Rectal smooth muscle tissue (tissue), 1 donor: ENCODE measurements around the gene RUNX1.

Experiments used
- H3K27ac ChIP-seq: one replicate; pipeline ENCODE4 v1.7.0; 2013; ENCODE audit warnings: low read depth, low read length, inconsistent platforms
- H3K27me3 ChIP-seq: one replicate; pipeline ENCODE4 v1.7.0; 2013; ENCODE audit warnings: low read length; ENCODE audit not compliant: control insufficient read depth, insufficient read depth
- H3K36me3 ChIP-seq: one replicate; pipeline ENCODE4 v1.7.0; 2013; ENCODE audit warnings: low read length; ENCODE audit not compliant: control insufficient read depth, insufficient read depth
- H3K4me1 ChIP-seq: one replicate; pipeline ENCODE4 v1.7.0; 2013; ENCODE audit warnings: low read length; ENCODE audit not compliant: control insufficient read depth, insufficient read depth
- H3K4me3 ChIP-seq: one replicate; pipeline ENCODE4 v1.7.0; 2013; ENCODE audit warnings: low read length
- H3K9ac ChIP-seq: one replicate; pipeline ENCODE4 v1.7.0; 2013; ENCODE audit warnings: low read length

The RUNX1 gene

DNA sequence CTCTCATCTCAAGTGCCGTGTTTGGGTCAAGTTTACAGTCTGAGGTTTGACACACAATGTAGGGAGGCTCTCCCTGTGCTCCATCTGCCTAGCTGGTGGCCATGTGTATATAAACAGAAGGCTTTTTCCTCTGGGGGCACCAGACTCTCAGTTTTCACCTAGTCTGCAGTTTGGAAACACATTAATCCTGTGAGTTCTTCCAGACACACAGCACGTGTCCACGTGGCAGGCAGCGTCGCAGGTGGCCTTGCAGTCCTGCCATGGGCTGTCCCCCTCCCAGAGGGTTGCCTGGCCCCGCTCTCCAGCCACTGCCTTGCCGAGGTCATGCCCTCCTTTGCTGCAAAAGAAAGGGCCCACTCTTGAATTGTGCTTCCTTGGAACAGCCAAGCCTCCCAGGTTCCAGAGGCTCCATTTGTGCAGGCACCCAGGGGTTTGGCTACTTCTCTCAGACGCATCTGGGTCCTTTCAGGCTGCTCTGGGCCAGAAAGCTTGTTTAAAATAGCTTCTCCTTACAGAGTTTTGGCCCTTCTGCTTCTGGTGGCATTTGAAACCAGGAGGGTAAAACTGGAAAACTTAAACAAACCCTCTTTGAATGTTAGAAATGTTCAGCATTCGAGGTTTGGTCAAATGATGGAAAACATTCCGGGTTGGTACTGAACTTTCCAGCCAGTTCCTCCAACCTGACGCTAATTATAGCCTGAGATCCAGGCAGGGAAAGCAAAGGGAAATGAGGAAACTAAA, 4.4 kb upstream of the RUNX1 start:
- no peaks in the 10 kb centered on the region for H3K27me3 ChIP-seq
- H3K36me3 ChIP-seq, result no peaks in the 10 kb centered on the region
- H3K4me1 ChIP-seq, result peaks cover 25% of the 10 kb centered on the region
- H3K4me3 ChIP-seq, result no peak overlapping the region
- H3K9ac ChIP-seq, result no peak overlapping the region
- H3K27ac ChIP-seq, result peak overlapping the region; percentile 66

DNA sequence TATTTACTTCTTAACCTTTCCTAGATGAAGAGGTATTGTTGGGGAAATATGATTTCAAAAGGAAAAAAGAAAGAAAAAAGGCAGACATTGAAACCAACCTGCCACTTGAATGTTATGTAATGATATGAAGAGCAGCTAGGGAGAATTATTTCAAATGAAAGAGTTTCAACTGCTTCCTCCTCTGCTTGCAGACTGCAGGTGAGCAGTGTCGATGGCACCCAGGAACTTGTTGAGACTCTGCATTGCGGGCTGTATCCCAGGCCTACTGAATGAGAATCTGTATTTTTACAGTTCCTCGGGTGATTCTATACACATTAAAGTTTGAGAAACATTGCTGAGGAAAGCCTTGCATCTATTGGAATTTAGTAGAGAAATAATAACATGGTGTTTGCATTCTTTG, 3.7 kb upstream of the RUNX1 start:
- H3K27ac ChIP-seq, result peak overlapping the region; percentile 66
- H3K9ac ChIP-seq, result no peak overlapping the region
- no peaks in the 10 kb centered on the region for H3K36me3 ChIP-seq
- H3K27me3 ChIP-seq, result no peaks in the 10 kb centered on the region
- peaks cover 25% of the 10 kb centered on the region for H3K4me1 ChIP-seq
- no peak overlapping the region for H3K4me3 ChIP-seq

DNA sequence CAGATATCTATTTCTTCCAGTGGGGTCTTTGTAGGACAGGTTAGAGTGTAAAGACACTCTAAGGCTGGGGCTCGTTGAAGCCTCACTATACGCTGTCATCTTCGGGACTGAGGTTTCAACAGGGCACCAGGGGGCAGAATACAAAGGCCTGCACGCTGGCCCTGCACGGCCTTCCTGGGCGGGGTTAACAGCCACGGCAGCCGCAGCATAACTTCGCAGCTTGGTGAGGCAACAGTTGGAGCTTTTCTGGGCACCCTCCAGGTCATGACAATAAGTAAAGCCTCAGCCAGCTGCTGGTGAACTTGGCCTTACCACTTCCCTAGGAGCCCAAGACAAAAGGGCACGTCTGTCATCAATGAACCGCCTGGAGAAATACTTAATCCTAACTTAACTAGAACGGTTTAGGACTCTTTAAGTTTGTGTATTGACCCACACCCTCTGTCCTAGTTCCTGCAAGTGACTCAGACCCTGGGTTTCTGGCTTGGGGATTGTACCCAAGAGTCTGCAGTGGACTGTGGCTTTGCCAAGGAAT, 2.3 kb upstream of the RUNX1 start:
- peaks cover 25% of the 10 kb centered on the region for H3K4me1 ChIP-seq
- peak overlapping the region; percentile 53 for H3K27ac ChIP-seq
- H3K9ac ChIP-seq, result no peak overlapping the region
- no peaks in the 10 kb centered on the region for H3K27me3 ChIP-seq
- no peak overlapping the region for H3K4me3 ChIP-seq
- H3K36me3 ChIP-seq, result no peaks in the 10 kb centered on the region

DNA sequence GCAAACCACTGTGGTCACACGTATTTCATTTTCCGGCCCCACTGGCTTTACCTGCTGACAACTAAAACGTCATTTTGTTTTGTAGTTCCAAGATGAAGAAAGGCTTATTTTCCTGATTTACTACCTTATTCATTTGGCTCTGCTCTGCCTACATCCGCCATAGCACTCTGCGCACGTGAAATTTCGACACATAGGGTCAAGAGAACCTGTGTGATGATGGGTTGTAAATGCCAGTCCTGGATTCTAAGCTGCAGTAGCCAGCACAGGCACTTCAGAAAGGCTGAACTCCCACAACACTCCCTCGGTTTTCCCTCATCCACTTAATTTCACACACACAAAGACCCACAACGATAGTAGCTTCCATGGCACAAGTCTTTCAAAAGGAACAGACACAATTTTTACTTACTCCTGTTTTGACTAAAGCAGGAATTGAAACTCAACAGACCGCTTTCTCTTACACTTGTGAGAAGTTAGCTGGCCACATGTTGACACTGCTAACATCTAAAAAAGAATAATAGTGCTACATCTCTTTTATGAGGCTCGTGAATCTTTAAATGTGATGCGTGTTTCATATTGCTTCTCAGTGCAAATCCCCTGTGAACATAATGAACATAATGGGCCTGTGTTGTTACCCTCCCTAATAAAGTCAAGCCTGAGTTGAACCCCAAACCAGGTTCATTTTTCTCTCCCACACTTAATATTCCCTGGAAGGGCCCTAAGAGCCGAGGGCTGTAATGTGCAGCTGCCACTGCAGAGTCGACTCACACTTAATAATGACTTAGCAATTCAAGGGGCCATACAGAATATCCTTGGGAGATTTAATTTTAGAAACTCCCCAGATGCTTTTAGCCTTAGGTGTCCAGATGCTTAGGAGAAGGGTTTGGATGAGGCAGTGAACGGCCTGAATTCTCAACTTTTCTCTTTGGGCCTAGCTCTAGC, 1.5 kb upstream of the RUNX1 start:
- no peaks in the 10 kb centered on the region for H3K27me3 ChIP-seq
- H3K9ac ChIP-seq, result no peak overlapping the region
- peaks cover 25% of the 10 kb centered on the region for H3K4me1 ChIP-seq
- no peak overlapping the region for H3K4me3 ChIP-seq
- H3K36me3 ChIP-seq, result no peaks in the 10 kb centered on the region
- peak overlapping the region; percentile 53 for H3K27ac ChIP-seq

DNA sequence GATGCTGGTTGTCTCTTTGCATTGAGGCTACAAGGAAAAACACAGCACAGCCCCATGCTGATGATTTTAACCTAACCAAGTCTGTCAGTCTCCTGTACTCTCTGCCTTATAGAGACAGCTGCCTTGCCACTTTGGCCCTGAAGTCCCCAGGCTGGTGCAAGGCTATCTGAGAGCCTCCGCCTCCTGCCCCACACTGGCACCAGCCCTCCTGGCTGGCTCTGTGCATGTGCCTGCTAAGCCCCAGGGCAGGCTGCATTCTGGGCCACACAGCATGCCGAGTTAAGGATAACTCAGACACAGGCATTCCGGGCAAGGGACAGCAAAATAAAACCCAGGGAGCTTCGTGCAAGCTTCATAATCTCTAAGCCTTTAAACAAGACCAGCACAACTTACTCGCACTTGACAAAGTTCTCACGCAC, 910 bp downstream of the RUNX1 start:
- Histone ChIP-seq H3K27ac (no peak overlapping the region), H3K9ac (no peak overlapping the region), H3K27me3 (no peaks in the 10 kb centered on the region), H3K4me1 (peaks cover 23% of the 10 kb centered on the region), H3K4me3 (peak overlapping the region; percentile 56), H3K36me3 (no peaks in the 10 kb centered on the region)

DNA sequence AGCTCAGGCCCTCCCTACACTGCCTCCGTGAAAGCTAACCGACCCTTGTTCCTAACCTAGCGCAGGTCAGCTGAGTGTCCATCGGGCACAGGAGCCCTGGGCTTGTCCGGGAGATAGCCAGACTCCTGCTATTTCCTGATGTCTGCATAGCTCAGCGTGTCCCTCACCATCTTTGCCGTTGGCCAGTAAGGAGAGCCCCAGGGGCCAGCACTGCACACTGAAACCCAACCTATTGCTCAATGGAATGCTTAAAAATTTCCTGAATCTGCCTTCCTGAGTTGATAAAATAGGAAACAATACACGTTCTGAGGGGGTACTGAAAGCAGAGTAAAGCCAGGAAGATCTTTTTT, 2.2 kb downstream of the RUNX1 start:
- Histone ChIP-seq H3K27ac (no peak overlapping the region), H3K9ac (no peak overlapping the region), H3K36me3 (no peaks in the 10 kb centered on the region), H3K27me3 (no peaks in the 10 kb centered on the region), H3K4me1 (peaks cover 14% of the 10 kb centered on the region), H3K4me3 (peak overlapping the region; percentile 56)

DNA sequence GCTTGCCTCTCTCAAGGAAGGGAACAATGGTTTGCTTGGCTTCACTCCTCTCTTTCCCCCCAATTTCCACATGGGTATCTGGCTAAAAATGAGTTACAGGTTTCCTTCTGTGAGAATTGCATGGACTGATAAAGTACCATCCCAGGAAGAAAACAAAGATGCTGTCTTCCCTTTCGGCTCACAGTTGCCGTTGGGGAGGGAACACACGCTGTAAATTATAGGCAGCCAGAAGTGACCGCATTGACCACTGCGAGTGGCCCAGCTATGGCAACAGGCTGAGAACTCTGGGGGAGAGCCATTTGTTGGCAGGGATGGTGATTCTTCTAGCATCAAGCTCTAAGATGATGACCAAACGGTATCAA, 2.9 kb downstream of the RUNX1 start:
- Histone ChIP-seq H3K4me1 (peaks cover 9% of the 10 kb centered on the region), H3K36me3 (no peaks in the 10 kb centered on the region), H3K27me3 (no peaks in the 10 kb centered on the region), H3K4me3 (no peak overlapping the region), H3K27ac (no peak overlapping the region), H3K9ac (no peak overlapping the region)

DNA sequence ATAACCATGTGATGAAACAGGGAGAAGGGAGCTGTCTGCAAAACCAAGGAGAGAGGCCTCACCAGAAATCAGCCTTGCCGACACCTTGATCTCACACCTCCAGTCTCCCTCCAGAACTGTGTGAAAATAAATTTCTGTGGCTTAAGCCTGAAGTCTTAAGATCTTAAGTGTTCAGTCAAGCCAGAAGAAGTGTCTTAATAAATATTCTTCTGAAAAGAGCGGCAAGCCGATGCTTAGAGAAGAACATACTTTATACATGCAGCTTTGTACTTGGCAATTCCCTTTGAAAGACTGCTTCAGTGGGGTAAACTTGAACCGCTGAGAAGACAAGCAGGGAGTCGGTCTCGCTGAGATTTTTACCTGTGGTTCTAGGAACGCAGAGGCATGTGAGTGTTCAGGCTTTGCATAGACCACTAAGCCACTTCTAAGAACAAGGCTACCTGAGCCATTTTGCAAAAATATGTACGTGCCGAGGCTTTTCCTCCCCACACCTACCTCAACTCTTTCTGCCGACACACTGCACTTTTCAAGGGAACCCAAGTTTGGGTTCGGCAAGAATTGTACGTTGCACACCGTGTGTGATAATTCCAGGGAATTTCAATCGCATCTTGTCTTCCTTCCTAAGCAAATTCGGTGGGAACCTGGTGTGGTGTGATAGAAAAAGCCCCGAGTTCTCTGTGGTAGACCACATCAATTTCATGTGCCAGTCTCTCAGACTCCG, 3.4 kb downstream of the RUNX1 start:
- Histone ChIP-seq H3K4me3 (no peak overlapping the region), H3K27ac (no peak overlapping the region)

DNA sequence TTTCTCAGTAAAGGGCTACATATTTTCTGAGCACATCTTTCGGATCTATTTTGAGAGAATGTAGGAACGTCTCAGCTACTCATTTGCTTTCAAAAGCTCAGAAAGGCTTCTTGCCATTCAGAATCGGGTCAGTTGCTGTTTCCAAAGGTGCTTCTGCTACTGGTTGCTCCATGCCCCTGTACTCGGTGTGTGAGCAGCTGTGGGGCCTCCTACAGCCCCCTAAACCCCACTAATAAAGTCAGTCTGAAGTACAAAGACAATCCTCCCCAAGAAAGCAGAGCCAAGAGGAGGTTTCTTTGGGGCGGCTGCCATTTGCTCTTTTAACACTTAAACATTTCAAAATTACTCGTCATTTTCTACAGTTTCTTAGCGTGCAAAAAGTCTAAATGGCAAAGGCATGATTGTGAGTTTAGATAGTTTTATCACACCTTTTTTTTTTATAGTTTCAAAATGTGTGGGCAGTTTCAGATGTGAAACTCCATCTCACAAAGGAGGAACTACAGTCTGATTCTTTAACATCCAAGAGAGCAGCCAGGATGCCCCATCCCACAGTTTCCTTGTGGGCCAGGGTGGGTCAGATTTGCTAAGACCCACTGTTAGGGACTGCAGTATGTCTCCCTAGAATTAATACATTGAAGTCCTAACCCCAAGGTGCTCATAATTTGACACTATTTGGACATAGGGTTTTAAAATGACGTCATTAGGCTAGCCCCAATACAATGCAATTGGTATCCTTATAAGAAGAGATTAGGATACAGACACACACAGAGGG, 4.1 kb downstream of the RUNX1 start:
- H3K9ac ChIP-seq, result no peak overlapping the region

More for the DNA sequence above, 3.4 kb downstream of the RUNX1 start:
- Histone ChIP-seq H3K27me3 (no peaks in the 10 kb centered on the region), H3K4me1 (peaks cover 5% of the 10 kb centered on the region), H3K36me3 (no peaks in the 10 kb centered on the region), H3K9ac (no peak overlapping the region)

DNA sequence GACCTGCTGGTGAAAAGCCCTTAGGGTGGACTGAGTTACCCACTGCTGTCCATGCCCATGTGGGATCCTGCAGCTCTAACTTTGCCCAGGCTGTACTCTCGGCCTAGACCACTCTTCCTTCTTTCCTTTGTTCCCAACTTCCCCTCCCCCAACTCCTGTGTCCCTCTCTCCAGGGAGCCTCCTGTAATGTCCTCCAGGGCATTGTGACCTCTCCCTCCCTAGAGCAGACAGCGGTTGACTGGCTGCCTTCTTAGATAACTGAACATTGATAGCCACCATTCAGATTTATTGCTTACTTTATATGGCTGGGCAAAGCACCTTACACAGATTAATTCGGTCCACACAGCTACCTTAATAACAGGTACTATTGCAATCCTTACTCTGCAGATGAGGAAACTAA, 5.0 kb downstream of the RUNX1 start:
- no peak overlapping the region for H3K4me3 ChIP-seq
- H3K27ac ChIP-seq, result no peak overlapping the region

More for the DNA sequence above, 4.1 kb downstream of the RUNX1 start:
- no peak overlapping the region for H3K27ac ChIP-seq
- no peaks in the 10 kb centered on the region for H3K36me3 ChIP-seq
- no peak overlapping the region for H3K4me3 ChIP-seq
- H3K27me3 ChIP-seq, result no peaks in the 10 kb centered on the region
- no peaks in the 10 kb centered on the region for H3K4me1 ChIP-seq

DNA sequence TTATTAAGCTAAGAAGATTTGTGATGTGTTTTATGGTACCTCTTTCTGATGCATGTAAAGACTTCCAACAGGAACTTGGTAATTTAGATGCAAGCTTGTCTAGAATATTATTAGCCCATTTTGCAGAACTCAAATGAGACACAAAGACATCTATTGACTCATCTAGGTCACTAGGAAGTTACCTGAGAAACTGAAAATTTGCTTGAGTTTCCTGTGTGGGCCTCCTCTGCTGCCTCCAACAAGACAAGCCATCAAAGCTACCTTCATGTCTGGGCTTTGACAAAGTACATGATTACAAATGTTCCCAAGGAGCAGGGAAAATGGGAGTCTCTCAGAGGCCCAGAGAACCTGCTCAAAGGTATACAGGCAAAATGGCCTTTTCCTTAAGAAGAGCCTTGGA, 5.6 kb downstream of the RUNX1 start:
- Histone ChIP-seq H3K36me3 (no peaks in the 10 kb centered on the region), H3K27me3 (no peaks in the 10 kb centered on the region), H3K4me1 (no peaks in the 10 kb centered on the region), H3K27ac (no peak overlapping the region), H3K4me3 (no peak overlapping the region), H3K9ac (no peak overlapping the region)

More for the DNA sequence above, 5.0 kb downstream of the RUNX1 start:
- no peaks in the 10 kb centered on the region for H3K36me3 ChIP-seq
- no peak overlapping the region for H3K9ac ChIP-seq
- no peaks in the 10 kb centered on the region for H3K4me1 ChIP-seq
- H3K27me3 ChIP-seq, result no peaks in the 10 kb centered on the region
